K562 (cell line): Measurements from ENCODE around the gene NDUFC2. TPM values are rescaled to one million over a fixed set of nuclear protein-coding genes. Genes with fewer than 3 reads are reported as not detected.

Experiments used
- GABPB1 ChIP-seq: sonication (generic); formaldehyde crosslinking; IDR thresholded peaks from 2 replicates; pipeline ENCODE4 v1.8.0; 2022; ENCODE audit warnings: mild to moderate bottlenecking, missing genetic modification reagents
- MBD2 ChIP-seq: sonication (generic); IDR thresholded peaks from 2 replicates; pipeline ENCODE4 v1.6.1; 2016; ENCODE audit warnings: low read depth, borderline replicate concordance
- NCOA4 ChIP-seq: fragments of 450-650 bp; IDR thresholded peaks from 2 replicates; pipeline ENCODE4 v1.6.1; 2018; ENCODE audit warnings: mild to moderate bottlenecking; ENCODE audit not compliant: partially characterized antibody
- POLR3A ChIP-seq: IDR thresholded peaks from 2 replicates; pipeline ENCODE4 v1.6.1; 2011; ENCODE audit warnings: borderline replicate concordance, mild to moderate bottlenecking, moderate library complexity; ENCODE audit not compliant: insufficient read length, insufficient read depth; ENCODE audit errors: extremely low read depth
- RBM14 ChIP-seq: fragments of 200-400 bp; formaldehyde crosslinking; IDR thresholded peaks from 2 replicates; pipeline ENCODE4 v1.6.1; 2018; ENCODE audit warnings: low read depth, mild to moderate bottlenecking, low read length, moderate library complexity, borderline replicate concordance; ENCODE audit not compliant: insufficient read depth
- ZFP1 ChIP-seq: fragments of 450-650 bp; formaldehyde crosslinking; IDR thresholded peaks from 2 replicates; pipeline ENCODE4 v1.4.0; 2020; ENCODE audit warnings: mild to moderate bottlenecking, mixed read lengths
- polyA plus RNA-seq, 8 experiments: library from polyadenylated mRNA; depleted of rRNA in 4 of 8; stranded (reverse) in 5 of 8; unstranded in 3 of 8; fragments of >200 nt; fragmentation: Nextera tagmentation in 2 of 8; fragmentation: Illumina TruSeq in 1 of 8; extraction: Ambion mirVana in 2 of 8; extraction: Trizol in 1 of 8; gene quantifications; 2 replicates each; pipeline versions ENCODE4 v1.2.1 to v1.2.3, GENCODE V29; 2011 to 2014; ENCODE audit warnings: inconsistent platforms in 1 of 8, missing spikeins in 1 of 8
- total RNA-seq, 7 experiments: library from RNA; depleted of rRNA in 6 of 7; stranded (reverse); fragments of >200 nt in 6 of 7; fragmentation: Illumina TruSeq in 2 of 7; extraction: Trizol in 2 of 7; gene quantifications; 2 replicates each; pipeline versions ENCODE4 v1.2.1 to v1.2.3, GENCODE V29; 2011 to 2021; ENCODE audit warnings: low replicate concordance in 1 of 7
- TF ChIP-seq, protein P1 (sequence below): fragments of 450-650 bp; IDR thresholded peaks from 2 replicates; pipeline ENCODE4 v1.6.1; 2018; ENCODE audit warnings: mild to moderate bottlenecking, low read depth; ENCODE audit not compliant: partially characterized antibody
- TF ChIP-seq, protein P2 (sequence below): sonication (generic); formaldehyde crosslinking; IDR thresholded peaks from 2 replicates; pipeline ENCODE4 v1.9.0; 2022; ENCODE audit warnings: mild to moderate bottlenecking, missing genetic modification reagents
- TF ChIP-seq, protein P3 (sequence below): fragments of 200-800 bp; sonication (Bioruptor generic); IDR thresholded peaks from 2 replicates; pipeline ENCODE4 v1.6.1; 2017; ENCODE audit warnings: missing genetic modification characterization, missing compliant biosample characterization
- TF ChIP-seq, protein P4 (sequence below): fragments of 450-650 bp; IDR thresholded peaks from 2 replicates; pipeline ENCODE4 v1.6.1; 2016; ENCODE audit warnings: mild to moderate bottlenecking, moderate library complexity
- TF ChIP-seq, protein P5 (sequence below): fragments of 250-450 bp; sonication (Bioruptor Pico); IDR thresholded peaks from 2 replicates; pipeline ENCODE4 v1.8.0; 2021; ENCODE audit warnings: moderate library complexity, mild to moderate bottlenecking, inconsistent platforms

Gene NDUFC2
- total and polyA plus RNA-seq, 9 of the 15 experiments (the other 6 are each of a cell fraction or from before 2014, with no cell fraction given) = 168 to 1,119 (median 442) TPM

DNA sequence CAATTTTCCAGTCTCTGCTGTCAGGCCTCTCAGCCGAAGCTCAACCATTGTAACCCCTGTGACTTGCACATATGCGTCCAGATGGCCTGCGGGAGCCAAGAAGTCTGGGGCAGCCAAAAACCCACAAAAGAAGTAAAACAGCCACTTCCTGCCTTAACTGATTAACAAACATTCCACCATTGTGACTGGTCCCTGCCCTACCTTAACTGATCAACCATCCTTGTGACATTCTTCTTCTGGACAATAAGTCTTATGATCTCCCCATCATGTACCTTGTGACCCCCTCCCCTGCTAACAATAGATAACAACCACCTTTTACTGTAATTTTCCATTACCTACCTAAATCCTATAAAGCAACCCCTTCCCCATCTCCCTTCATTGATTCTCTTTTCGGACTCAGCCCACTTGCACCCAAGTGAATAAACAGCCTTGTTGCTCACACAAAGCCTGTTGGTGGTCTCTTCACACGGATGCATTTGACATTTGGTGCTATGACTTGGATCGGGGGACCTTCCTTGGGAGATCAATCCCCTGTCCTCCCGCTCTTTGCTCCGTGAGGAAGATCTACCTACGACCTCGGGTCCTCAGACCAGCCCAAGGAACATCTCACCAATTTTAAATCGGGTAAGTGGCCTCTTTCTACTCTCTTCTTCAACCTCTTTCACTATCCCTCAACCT is 1.3 kb upstream of the NDUFC2 start (continued):
- TF ChIP-seq, protein P1, sequence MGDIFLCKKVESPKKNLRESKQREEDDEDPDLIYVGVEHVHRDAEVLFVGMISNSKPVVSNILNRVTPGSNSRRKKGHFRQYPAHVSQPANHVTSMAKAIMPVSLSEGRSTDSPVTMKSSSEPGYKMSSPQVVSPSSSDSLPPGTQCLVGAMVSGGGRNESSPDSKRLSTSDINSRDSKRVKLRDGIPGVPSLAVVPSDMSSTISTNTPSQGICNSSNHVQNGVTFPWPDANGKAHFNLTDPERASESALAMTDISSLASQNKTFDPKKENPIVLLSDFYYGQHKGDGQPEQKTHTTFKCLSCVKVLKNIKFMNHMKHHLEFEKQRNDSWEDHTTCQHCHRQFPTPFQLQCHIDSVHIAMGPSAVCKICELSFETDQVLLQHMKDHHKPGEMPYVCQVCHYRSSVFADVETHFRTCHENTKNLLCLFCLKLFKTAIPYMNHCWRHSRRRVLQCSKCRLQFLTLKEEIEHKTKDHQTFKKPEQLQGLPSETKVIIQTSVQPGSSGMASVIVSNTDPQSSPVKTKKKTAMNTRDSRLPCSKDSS = no peak
- TF ChIP-seq ZFP1 (CRISPR knock-in tag) (no peak), GABPB1 (CRISPR knock-in tag) (peak; percentile 55), MBD2 (no peak), RBM14 (no peak), NCOA4 (no peak), POLR3A (no peak)
- TF ChIP-seq, protein P2, sequence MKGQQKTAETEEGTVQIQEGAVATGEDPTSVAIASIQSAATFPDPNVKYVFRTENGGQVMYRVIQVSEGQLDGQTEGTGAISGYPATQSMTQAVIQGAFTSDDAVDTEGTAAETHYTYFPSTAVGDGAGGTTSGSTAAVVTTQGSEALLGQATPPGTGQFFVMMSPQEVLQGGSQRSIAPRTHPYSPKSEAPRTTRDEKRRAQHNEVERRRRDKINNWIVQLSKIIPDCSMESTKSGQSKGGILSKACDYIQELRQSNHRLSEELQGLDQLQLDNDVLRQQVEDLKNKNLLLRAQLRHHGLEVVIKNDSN (CRISPR knock-in tag) = no peak
- TF ChIP-seq, protein P3, sequence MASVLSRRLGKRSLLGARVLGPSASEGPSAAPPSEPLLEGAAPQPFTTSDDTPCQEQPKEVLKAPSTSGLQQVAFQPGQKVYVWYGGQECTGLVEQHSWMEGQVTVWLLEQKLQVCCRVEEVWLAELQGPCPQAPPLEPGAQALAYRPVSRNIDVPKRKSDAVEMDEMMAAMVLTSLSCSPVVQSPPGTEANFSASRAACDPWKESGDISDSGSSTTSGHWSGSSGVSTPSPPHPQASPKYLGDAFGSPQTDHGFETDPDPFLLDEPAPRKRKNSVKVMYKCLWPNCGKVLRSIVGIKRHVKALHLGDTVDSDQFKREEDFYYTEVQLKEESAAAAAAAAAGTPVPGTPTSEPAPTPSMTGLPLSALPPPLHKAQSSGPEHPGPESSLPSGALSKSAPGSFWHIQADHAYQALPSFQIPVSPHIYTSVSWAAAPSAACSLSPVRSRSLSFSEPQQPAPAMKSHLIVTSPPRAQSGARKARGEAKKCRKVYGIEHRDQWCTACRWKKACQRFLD = peak; percentile 52; the same call in 1 of the 2 replicates
- TF ChIP-seq, protein P4, sequence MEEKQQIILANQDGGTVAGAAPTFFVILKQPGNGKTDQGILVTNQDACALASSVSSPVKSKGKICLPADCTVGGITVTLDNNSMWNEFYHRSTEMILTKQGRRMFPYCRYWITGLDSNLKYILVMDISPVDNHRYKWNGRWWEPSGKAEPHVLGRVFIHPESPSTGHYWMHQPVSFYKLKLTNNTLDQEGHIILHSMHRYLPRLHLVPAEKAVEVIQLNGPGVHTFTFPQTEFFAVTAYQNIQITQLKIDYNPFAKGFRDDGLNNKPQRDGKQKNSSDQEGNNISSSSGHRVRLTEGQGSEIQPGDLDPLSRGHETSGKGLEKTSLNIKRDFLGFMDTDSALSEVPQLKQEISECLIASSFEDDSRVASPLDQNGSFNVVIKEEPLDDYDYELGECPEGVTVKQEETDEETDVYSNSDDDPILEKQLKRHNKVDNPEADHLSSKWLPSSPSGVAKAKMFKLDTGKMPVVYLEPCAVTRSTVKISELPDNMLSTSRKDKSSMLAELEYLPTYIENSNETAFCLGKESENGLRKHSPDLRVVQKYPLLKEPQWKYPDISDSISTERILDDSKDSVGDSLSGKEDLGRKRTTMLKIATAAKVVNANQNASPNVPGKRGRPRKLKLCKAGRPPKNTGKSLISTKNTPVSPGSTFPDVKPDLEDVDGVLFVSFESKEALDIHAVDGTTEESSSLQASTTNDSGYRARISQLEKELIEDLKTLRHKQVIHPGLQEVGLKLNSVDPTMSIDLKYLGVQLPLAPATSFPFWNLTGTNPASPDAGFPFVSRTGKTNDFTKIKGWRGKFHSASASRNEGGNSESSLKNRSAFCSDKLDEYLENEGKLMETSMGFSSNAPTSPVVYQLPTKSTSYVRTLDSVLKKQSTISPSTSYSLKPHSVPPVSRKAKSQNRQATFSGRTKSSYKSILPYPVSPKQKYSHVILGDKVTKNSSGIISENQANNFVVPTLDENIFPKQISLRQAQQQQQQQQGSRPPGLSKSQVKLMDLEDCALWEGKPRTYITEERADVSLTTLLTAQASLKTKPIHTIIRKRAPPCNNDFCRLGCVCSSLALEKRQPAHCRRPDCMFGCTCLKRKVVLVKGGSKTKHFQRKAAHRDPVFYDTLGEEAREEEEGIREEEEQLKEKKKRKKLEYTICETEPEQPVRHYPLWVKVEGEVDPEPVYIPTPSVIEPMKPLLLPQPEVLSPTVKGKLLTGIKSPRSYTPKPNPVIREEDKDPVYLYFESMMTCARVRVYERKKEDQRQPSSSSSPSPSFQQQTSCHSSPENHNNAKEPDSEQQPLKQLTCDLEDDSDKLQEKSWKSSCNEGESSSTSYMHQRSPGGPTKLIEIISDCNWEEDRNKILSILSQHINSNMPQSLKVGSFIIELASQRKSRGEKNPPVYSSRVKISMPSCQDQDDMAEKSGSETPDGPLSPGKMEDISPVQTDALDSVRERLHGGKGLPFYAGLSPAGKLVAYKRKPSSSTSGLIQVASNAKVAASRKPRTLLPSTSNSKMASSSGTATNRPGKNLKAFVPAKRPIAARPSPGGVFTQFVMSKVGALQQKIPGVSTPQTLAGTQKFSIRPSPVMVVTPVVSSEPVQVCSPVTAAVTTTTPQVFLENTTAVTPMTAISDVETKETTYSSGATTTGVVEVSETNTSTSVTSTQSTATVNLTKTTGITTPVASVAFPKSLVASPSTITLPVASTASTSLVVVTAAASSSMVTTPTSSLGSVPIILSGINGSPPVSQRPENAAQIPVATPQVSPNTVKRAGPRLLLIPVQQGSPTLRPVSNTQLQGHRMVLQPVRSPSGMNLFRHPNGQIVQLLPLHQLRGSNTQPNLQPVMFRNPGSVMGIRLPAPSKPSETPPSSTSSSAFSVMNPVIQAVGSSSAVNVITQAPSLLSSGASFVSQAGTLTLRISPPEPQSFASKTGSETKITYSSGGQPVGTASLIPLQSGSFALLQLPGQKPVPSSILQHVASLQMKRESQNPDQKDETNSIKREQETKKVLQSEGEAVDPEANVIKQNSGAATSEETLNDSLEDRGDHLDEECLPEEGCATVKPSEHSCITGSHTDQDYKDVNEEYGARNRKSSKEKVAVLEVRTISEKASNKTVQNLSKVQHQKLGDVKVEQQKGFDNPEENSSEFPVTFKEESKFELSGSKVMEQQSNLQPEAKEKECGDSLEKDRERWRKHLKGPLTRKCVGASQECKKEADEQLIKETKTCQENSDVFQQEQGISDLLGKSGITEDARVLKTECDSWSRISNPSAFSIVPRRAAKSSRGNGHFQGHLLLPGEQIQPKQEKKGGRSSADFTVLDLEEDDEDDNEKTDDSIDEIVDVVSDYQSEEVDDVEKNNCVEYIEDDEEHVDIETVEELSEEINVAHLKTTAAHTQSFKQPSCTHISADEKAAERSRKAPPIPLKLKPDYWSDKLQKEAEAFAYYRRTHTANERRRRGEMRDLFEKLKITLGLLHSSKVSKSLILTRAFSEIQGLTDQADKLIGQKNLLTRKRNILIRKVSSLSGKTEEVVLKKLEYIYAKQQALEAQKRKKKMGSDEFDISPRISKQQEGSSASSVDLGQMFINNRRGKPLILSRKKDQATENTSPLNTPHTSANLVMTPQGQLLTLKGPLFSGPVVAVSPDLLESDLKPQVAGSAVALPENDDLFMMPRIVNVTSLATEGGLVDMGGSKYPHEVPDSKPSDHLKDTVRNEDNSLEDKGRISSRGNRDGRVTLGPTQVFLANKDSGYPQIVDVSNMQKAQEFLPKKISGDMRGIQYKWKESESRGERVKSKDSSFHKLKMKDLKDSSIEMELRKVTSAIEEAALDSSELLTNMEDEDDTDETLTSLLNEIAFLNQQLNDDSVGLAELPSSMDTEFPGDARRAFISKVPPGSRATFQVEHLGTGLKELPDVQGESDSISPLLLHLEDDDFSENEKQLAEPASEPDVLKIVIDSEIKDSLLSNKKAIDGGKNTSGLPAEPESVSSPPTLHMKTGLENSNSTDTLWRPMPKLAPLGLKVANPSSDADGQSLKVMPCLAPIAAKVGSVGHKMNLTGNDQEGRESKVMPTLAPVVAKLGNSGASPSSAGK = peak; percentile 50; the same call in 1 of the 2 replicates
- TF ChIP-seq, protein P5, sequence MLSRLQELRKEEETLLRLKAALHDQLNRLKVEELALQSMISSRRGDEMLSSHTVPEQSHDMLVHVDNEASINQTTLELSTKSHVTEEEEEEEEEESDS (CRISPR knock-in tag) = no peak
